Measurements from ENCODE around the gene LRFN2.

The LRFN2 gene

GRCh38 chr6:40598516-40598915, 11.4 kb upstream of the LRFN2 start:
- Histone ChIP-seq H4K20me1 (ENCODE audit: control insufficient read depth, insufficient read depth, low read depth, low read length) (no peaks in the 10 kb centered on the region), H3K9me2 (replicated peaks; ENCODE audit: control insufficient read depth, low read length) (no peaks in the 10 kb centered on the region), H3K79me2 (ENCODE audit: control insufficient read depth, low read length) (no peaks in the 10 kb centered on the region), H3F3A (ENCODE audit: control insufficient read depth, insufficient read depth) (no peaks in the 10 kb centered on the region), H3K4me1 (ENCODE audit: control insufficient read depth, low read length) (no peaks in the 10 kb centered on the region), H3K4me3 (ENCODE audit: low read length) (no peak overlapping the region), H3K27ac (ENCODE audit: low read depth, low read length) (no peak overlapping the region), H3K27me3 (ENCODE audit: control insufficient read depth, low read length) (peaks cover 49% of the 10 kb centered on the region), H3K4me2 (ENCODE audit: low read length) (no peak overlapping the region), H3K9me3 (ENCODE audit: control insufficient read depth, insufficient read depth, low read length) (no peaks in the 10 kb centered on the region), H3K36me3 (ENCODE audit: control insufficient read depth, low read length) (no peaks in the 10 kb centered on the region)
- TF ChIP-seq, protein P1, sequence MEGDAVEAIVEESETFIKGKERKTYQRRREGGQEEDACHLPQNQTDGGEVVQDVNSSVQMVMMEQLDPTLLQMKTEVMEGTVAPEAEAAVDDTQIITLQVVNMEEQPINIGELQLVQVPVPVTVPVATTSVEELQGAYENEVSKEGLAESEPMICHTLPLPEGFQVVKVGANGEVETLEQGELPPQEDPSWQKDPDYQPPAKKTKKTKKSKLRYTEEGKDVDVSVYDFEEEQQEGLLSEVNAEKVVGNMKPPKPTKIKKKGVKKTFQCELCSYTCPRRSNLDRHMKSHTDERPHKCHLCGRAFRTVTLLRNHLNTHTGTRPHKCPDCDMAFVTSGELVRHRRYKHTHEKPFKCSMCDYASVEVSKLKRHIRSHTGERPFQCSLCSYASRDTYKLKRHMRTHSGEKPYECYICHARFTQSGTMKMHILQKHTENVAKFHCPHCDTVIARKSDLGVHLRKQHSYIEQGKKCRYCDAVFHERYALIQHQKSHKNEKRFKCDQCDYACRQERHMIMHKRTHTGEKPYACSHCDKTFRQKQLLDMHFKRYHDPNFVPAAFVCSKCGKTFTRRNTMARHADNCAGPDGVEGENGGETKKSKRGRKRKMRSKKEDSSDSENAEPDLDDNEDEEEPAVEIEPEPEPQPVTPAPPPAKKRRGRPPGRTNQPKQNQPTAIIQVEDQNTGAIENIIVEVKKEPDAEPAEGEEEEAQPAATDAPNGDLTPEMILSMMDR (IDR thresholded peaks at IDR 0.05; ENCODE audit: low read depth, low read length, poor library complexity, severe bottlenecking): no peak
- no peak for TF ChIP-seq EZH2phosphoT487 (IDR thresholded peaks at IDR 0.05; ENCODE audit: borderline replicate concordance, low read length)

DNA sequence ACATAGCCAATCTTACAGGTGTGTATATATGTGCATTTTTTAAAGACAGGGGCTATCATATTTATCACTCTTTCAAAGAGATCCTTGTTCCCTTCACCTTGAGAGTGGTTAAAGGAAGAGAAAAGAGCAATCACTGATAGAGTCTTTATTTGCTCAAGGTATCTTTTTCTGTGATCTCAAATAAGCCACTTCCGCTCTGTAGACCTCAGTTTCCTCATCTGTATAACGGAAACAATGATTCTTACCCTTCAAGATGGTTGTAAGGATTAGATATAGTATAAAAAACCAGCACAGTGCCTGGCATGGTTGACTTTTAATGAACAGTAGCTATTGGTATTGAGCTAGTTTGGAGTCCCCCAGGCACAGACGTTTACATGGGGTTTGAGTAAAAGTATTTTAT, 10.1 kb upstream of the LRFN2 start:
- H3F3A ChIP-seq (ENCODE audit: control insufficient read depth, insufficient read depth): no peaks in the 10 kb centered on the region

GRCh38 chr6:40588480-40588879, 1.3 kb upstream of the LRFN2 start:
- H3K4me1 ChIP-seq (ENCODE audit: control insufficient read depth, low read length): no peaks in the 10 kb centered on the region
- no peaks in the 10 kb centered on the region for H3K79me2 ChIP-seq (ENCODE audit: control insufficient read depth, low read length)
- no peaks in the 10 kb centered on the region for H3K9me3 ChIP-seq (ENCODE audit: control insufficient read depth, insufficient read depth, low read length)
- no peak overlapping the region for H3K27ac ChIP-seq (ENCODE audit: low read depth, low read length)
- no peaks in the 10 kb centered on the region for H3K36me3 ChIP-seq (ENCODE audit: control insufficient read depth, low read length)
- no peaks in the 10 kb centered on the region for H3K9me2 ChIP-seq (replicated peaks; ENCODE audit: control insufficient read depth, low read length)
- peaks cover 11% of the 10 kb centered on the region; the same call in 1 of the 2 replicates for H3K27me3 ChIP-seq (ENCODE audit: control insufficient read depth, low read length)
- H3K4me2 ChIP-seq (ENCODE audit: low read length): no peak overlapping the region
- H3K4me3 ChIP-seq (ENCODE audit: low read length): no peak overlapping the region
- TF ChIP-seq EZH2phosphoT487 (IDR thresholded peaks at IDR 0.05; ENCODE audit: borderline replicate concordance, low read length): no peak
- TF ChIP-seq, protein P1 (IDR thresholded peaks at IDR 0.05; ENCODE audit: low read depth, low read length, poor library complexity, severe bottlenecking): no peak
- no peaks in the 10 kb centered on the region for H4K20me1 ChIP-seq (ENCODE audit: control insufficient read depth, insufficient read depth, low read depth, low read length)
- no peaks in the 10 kb centered on the region for H3F3A ChIP-seq (ENCODE audit: control insufficient read depth, insufficient read depth)

More for the DNA sequence above, 10.1 kb upstream of the LRFN2 start:
- H3K36me3 ChIP-seq (ENCODE audit: control insufficient read depth, low read length): no peaks in the 10 kb centered on the region
- no peak overlapping the region for H3K4me3 ChIP-seq (ENCODE audit: low read length)
- no peak overlapping the region for H3K4me2 ChIP-seq (ENCODE audit: low read length)
- no peaks in the 10 kb centered on the region for H3K79me2 ChIP-seq (ENCODE audit: control insufficient read depth, low read length)
- no peak overlapping the region for H3K27ac ChIP-seq (ENCODE audit: low read depth, low read length)
- peaks cover 43% of the 10 kb centered on the region for H3K27me3 ChIP-seq (ENCODE audit: control insufficient read depth, low read length)
- H3K9me2 ChIP-seq (replicated peaks; ENCODE audit: control insufficient read depth, low read length): no peaks in the 10 kb centered on the region
- no peaks in the 10 kb centered on the region for H3K4me1 ChIP-seq (ENCODE audit: control insufficient read depth, low read length)
- TF ChIP-seq, protein P1 (IDR thresholded peaks at IDR 0.05; ENCODE audit: low read depth, low read length, poor library complexity, severe bottlenecking): no peak
- TF ChIP-seq EZH2phosphoT487 (IDR thresholded peaks at IDR 0.05; ENCODE audit: borderline replicate concordance, low read length): no peak
- H4K20me1 ChIP-seq (ENCODE audit: control insufficient read depth, insufficient read depth, low read depth, low read length): no peaks in the 10 kb centered on the region
- H3K9me3 ChIP-seq (ENCODE audit: control insufficient read depth, insufficient read depth, low read length): no peaks in the 10 kb centered on the region

DNA sequence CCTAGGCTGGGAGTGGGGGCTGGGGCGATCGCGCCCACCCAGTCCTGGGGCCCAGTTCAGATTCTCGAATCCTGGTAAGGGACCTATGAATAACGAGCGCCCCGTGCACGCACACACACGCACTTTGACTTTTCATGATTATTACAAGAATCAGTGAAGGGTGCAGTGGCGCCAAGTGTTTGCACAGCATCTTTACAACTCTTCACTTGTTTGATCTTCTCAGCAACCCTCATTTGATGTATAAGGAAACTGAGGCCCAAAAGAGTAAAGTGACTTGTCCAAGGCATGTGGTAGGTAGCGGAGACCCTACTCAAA, 863 bp upstream of the LRFN2 start:
- Histone ChIP-seq H3K4me3 (ENCODE audit: low read length) (no peak overlapping the region), H3K4me1 (ENCODE audit: control insufficient read depth, low read length) (no peaks in the 10 kb centered on the region), H3K27me3 (ENCODE audit: control insufficient read depth, low read length) (peaks cover 9% of the 10 kb centered on the region; the same call in 1 of the 2 replicates), H3F3A (ENCODE audit: control insufficient read depth, insufficient read depth) (no peaks in the 10 kb centered on the region), H3K9me3 (ENCODE audit: control insufficient read depth, insufficient read depth, low read length) (no peaks in the 10 kb centered on the region), H3K4me2 (ENCODE audit: low read length) (no peak overlapping the region), H4K20me1 (ENCODE audit: control insufficient read depth, insufficient read depth, low read depth, low read length) (no peaks in the 10 kb centered on the region), H3K9me2 (replicated peaks; ENCODE audit: control insufficient read depth, low read length) (no peaks in the 10 kb centered on the region), H3K36me3 (ENCODE audit: control insufficient read depth, low read length) (no peaks in the 10 kb centered on the region), H3K79me2 (ENCODE audit: control insufficient read depth, low read length) (no peaks in the 10 kb centered on the region), H3K27ac (ENCODE audit: low read depth, low read length) (no peak overlapping the region)
- TF ChIP-seq, protein P1 (IDR thresholded peaks at IDR 0.05; ENCODE audit: low read depth, low read length, poor library complexity, severe bottlenecking): no peak
- TF ChIP-seq EZH2phosphoT487 (IDR thresholded peaks at IDR 0.05; ENCODE audit: borderline replicate concordance, low read length): no peak
